GM23338 (cell line): ENCODE measurements around the gene YBX2. TPM values are rescaled to one million over a fixed set of nuclear protein-coding genes. Genes with fewer than 3 reads are reported as not detected.

Source experiments
- ATAC-seq: fragments of 200-7000 bp; cut with Tn5 transposase; 3 replicates; pipeline ENCODE4 v1.9.1; 2020
- DNase-seq: peaks from one replicate; pipeline ENCODE4 v3.0.0-alpha.2; 2015; ENCODE audit warnings: low spot score
- H2AFZ ChIP-seq: fragments of 200-600 bp; sonication (generic); 2 replicates; pipeline ENCODE4 v1.8.0; 2016; ENCODE audit warnings: antibody characterized with exemption, mild to moderate bottlenecking, moderate library complexity
- H3F3A ChIP-seq: fragments of 200-600 bp; sonication (generic); replicated peaks from 2 replicates; pipeline ENCODE4 v1.8.0; 2017; ENCODE audit warnings: antibody characterized with exemption, mixed run types, low read depth
- H3K27ac ChIP-seq: fragments of 200-600 bp; sonication (generic); 2 replicates; pipeline ENCODE4 v1.6.1; 2016; ENCODE audit warnings: low read depth
- H3K27me3 ChIP-seq: fragments of 200-600 bp; sonication (generic); 2 replicates; pipeline ENCODE4 v1.8.0; 2016; ENCODE audit warnings: mild to moderate bottlenecking, mixed run types, moderate library complexity; ENCODE audit not compliant: insufficient read depth
- H3K36me3 ChIP-seq: fragments of 200-600 bp; sonication (generic); 2 replicates; pipeline ENCODE4 v1.8.0; 2016; ENCODE audit warnings: mild to moderate bottlenecking; ENCODE audit not compliant: insufficient read depth
- H3K4me1 ChIP-seq: fragments of 200-600 bp; sonication (generic); 2 replicates; pipeline ENCODE4 v1.8.0; 2016; ENCODE audit warnings: mild to moderate bottlenecking, moderate library complexity; ENCODE audit not compliant: insufficient read depth
- H3K4me2 ChIP-seq: fragments of 200-600 bp; sonication (generic); 2 replicates; pipeline ENCODE4 v1.7.1; 2017; ENCODE audit warnings: mixed run types
- H3K4me3 ChIP-seq: fragments of 200-600 bp; sonication (generic); 2 replicates; pipeline ENCODE4 v1.6.1; 2016; ENCODE audit warnings: mixed run types
- H3K79me2 ChIP-seq: fragments of 200-600 bp; sonication (generic); replicated peaks from 2 replicates; pipeline ENCODE4 v1.8.0; 2017; ENCODE audit warnings: mild to moderate bottlenecking; ENCODE audit not compliant: insufficient read depth
- H3K9me2 ChIP-seq: fragments of 200-600 bp; sonication (generic); 2 replicates; pipeline ENCODE4 v1.8.0; 2017; ENCODE audit not compliant: insufficient read depth
- H4K20me1 ChIP-seq: fragments of 200-600 bp; sonication (generic); replicated peaks from 2 replicates; pipeline ENCODE4 v1.8.0; 2017; ENCODE audit warnings: mild to moderate bottlenecking; ENCODE audit not compliant: insufficient read depth
- H3K27ac Mint-ChIP-seq: 2 replicates; pipeline ENCODE4 v1.8.0; 2020; ENCODE audit warnings: inconsistent platforms, mild to moderate bottlenecking, moderate library complexity, mixed read lengths
- H3K27me3 Mint-ChIP-seq: 3 replicates; pipeline ENCODE4 v1.8.0; 2022; ENCODE audit warnings: low read depth, mild to moderate bottlenecking, moderate library complexity, mixed read lengths, inconsistent platforms; ENCODE audit not compliant: insufficient read depth, poor library complexity
- H3K36me3 Mint-ChIP-seq: 3 replicates; pipeline ENCODE4 v1.8.0; 2021; ENCODE audit warnings: low read depth, mild to moderate bottlenecking, inconsistent platforms, moderate library complexity, mixed read lengths
- H3K4me1 Mint-ChIP-seq: 3 replicates; pipeline ENCODE4 v1.8.0; 2020; ENCODE audit warnings: mild to moderate bottlenecking, inconsistent platforms, mixed read lengths
- H3K4me3 Mint-ChIP-seq: 3 replicates; pipeline ENCODE4 v1.8.0; 2021; ENCODE audit warnings: moderate library complexity, mild to moderate bottlenecking, inconsistent platforms, mixed read lengths
- H3K9me3 Mint-ChIP-seq: 3 replicates; pipeline ENCODE4 v1.8.0; 2020; ENCODE audit warnings: moderate library complexity, mild to moderate bottlenecking, inconsistent platforms, mixed read lengths
- CREB1 ChIP-seq: fragments of 250-450 bp; sonication (Bioruptor Pico); IDR thresholded peaks from 2 replicates; pipeline ENCODE4 v1.5.0; 2020; ENCODE audit warnings: low read depth, mild to moderate bottlenecking, moderate library complexity
- EZH2 ChIP-seq: fragments of 200-600 bp; sonication (generic); IDR thresholded peaks from one replicate; pipeline ENCODE4 v1.8.0; 2017; ENCODE audit warnings: antibody characterized with exemption, mild to moderate bottlenecking, low read depth; ENCODE audit not compliant: unreplicated experiment
- EZH2phosphoT487 ChIP-seq: fragments of 200-600 bp; sonication (generic); IDR thresholded peaks from one replicate; pipeline ENCODE4 v1.8.1; 2018; ENCODE audit warnings: antibody characterized with exemption; ENCODE audit not compliant: unreplicated experiment
- JUNB ChIP-seq: IDR thresholded peaks from one replicate; pipeline ENCODE4 v1.6.1; 2016; ENCODE audit warnings: antibody characterized with exemption; ENCODE audit not compliant: unreplicated experiment
- NANOG ChIP-seq: IDR thresholded peaks from 2 replicates; pipeline ENCODE4 v1.6.1; 2016; ENCODE audit warnings: antibody characterized with exemption, borderline replicate concordance
- POLR2AphosphoS5 ChIP-seq: IDR thresholded peaks from 2 replicates; pipeline ENCODE4 v1.6.1; 2016; ENCODE audit warnings: antibody characterized with exemption, low read depth
- REST ChIP-seq: IDR thresholded peaks from one replicate; pipeline ENCODE4 v1.6.1; 2018; ENCODE audit warnings: antibody characterized with exemption; ENCODE audit not compliant: unreplicated experiment
- STAT1 ChIP-seq: IDR thresholded peaks from one replicate; pipeline ENCODE4 v1.6.1; 2016; ENCODE audit warnings: antibody characterized with exemption; ENCODE audit not compliant: unreplicated experiment
- ZNF114 ChIP-seq: fragments of 250-450 bp; sonication (Bioruptor Pico); IDR thresholded peaks from 2 replicates; pipeline ENCODE4 v1.5.0; 2020; ENCODE audit warnings: mild to moderate bottlenecking, moderate library complexity
- ZNF331 ChIP-seq: fragments of 250-450 bp; sonication (Bioruptor Pico); IDR thresholded peaks from 2 replicates; pipeline ENCODE4 v1.5.0; 2020; ENCODE audit warnings: low read depth, mild to moderate bottlenecking, moderate library complexity
- ZNF462 ChIP-seq: fragments of 250-450 bp; sonication (Bioruptor Pico); IDR thresholded peaks from 2 replicates; pipeline ENCODE4 v1.5.0; 2020; ENCODE audit warnings: mild to moderate bottlenecking, moderate library complexity
- polyA plus RNA-seq: library from polyadenylated mRNA; unstranded; fragments of >200 nt; fragmentation: Nextera tagmentation; extraction: Ambion mirVana; gene quantifications from 2 replicates; pipeline ENCODE4 v1.2.1, GENCODE V29; 2016
- total RNA-seq: library from RNA; depleted of rRNA; stranded (reverse); fragments of >200 nt; shearing (Covaris generic); gene quantifications from 2 replicates; pipeline ENCODE4 v1.2.3, GENCODE V29; 2014
- TF ChIP-seq, protein P1 (sequence below): IDR thresholded peaks from 2 replicates; pipeline ENCODE4 v1.6.1; 2016; ENCODE audit warnings: antibody characterized with exemption
- TF ChIP-seq, protein P2 (sequence below), 2 experiments: fragments of 200-600 bp in 1 of 2; sonication (generic) in 1 of 2; conservative IDR thresholded peaks; 2 replicates each; pipeline versions ENCODE4 v1.5.1 to v1.6.1; 2016 to 2017; ENCODE audit warnings: antibody characterized with exemption in 2 of 2, low read depth in 2 of 2, mild to moderate bottlenecking in 2 of 2, moderate library complexity in 1 of 2

Gene YBX2
- total and polyA plus RNA-seq, 2 experiments from 2014 or later: 22.5 to 36.5 TPM

DNA sequence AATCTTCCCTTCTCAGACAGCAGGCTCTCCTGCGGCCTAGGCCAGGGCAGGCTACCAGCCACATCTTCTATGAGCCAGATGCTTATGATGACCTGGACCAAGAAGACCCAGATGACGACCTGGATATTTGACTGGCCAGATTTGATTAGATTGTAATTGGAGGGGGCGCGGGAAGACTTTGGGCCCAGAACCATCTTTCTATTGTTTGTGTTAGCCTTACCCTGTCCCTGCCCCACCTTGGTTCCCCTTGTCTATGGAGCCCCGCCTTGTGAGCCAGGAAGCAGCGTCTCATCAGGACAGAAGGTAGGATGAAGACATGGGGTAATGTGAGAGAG, 34.9 kb downstream of the YBX2 start:
- H3K4me1 ChIP-seq: peaks cover 9% of the 10 kb centered on the region
- H3K27me3 Mint-ChIP-seq: peaks cover 33% of the 10 kb centered on the region
- no peak overlapping the region for H2AFZ ChIP-seq
- peaks cover 23% of the 10 kb centered on the region for H3K36me3 ChIP-seq
- H3K9me2 ChIP-seq: no peaks in the 10 kb centered on the region
- H3K27ac Mint-ChIP-seq: peak overlapping the region; percentile 67
- peaks cover 26% of the 10 kb centered on the region for H3F3A ChIP-seq
- ATAC-seq: no peak
- peak overlapping the region; percentile 91; the same call in 1 of the 3 replicates for H3K4me3 Mint-ChIP-seq
- peaks cover 57% of the 10 kb centered on the region for H3K36me3 Mint-ChIP-seq
- H3K4me2 ChIP-seq: no peak overlapping the region
- H3K27me3 ChIP-seq: no peaks in the 10 kb centered on the region
- peak overlapping the region; percentile 66 for H3K27ac ChIP-seq
- H3K79me2 ChIP-seq: peaks cover 27% of the 10 kb centered on the region
- TF ChIP-seq EZH2: no peak
- TF ChIP-seq ZNF331: no peak
- TF ChIP-seq NANOG: no peak
- no peak for TF ChIP-seq EZH2phosphoT487
- TF ChIP-seq, protein P1, sequence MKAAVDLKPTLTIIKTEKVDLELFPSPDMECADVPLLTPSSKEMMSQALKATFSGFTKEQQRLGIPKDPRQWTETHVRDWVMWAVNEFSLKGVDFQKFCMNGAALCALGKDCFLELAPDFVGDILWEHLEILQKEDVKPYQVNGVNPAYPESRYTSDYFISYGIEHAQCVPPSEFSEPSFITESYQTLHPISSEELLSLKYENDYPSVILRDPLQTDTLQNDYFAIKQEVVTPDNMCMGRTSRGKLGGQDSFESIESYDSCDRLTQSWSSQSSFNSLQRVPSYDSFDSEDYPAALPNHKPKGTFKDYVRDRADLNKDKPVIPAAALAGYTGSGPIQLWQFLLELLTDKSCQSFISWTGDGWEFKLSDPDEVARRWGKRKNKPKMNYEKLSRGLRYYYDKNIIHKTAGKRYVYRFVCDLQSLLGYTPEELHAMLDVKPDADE: no peak
- no peak for TF ChIP-seq REST
- TF ChIP-seq, protein P2, sequence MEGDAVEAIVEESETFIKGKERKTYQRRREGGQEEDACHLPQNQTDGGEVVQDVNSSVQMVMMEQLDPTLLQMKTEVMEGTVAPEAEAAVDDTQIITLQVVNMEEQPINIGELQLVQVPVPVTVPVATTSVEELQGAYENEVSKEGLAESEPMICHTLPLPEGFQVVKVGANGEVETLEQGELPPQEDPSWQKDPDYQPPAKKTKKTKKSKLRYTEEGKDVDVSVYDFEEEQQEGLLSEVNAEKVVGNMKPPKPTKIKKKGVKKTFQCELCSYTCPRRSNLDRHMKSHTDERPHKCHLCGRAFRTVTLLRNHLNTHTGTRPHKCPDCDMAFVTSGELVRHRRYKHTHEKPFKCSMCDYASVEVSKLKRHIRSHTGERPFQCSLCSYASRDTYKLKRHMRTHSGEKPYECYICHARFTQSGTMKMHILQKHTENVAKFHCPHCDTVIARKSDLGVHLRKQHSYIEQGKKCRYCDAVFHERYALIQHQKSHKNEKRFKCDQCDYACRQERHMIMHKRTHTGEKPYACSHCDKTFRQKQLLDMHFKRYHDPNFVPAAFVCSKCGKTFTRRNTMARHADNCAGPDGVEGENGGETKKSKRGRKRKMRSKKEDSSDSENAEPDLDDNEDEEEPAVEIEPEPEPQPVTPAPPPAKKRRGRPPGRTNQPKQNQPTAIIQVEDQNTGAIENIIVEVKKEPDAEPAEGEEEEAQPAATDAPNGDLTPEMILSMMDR (conservative IDR thresholded peaks at IDR 0.05; ENCODE audit: low read depth in 2 of 2): no peak
- no peak for TF ChIP-seq STAT1
- no peak for TF ChIP-seq CREB1 (CRISPR knock-in tag)
- TF ChIP-seq POLR2AphosphoS5: no peak
- TF ChIP-seq ZNF114 (CRISPR knock-in tag): no peak
- no peak for TF ChIP-seq JUNB
- no peak for TF ChIP-seq ZNF462 (CRISPR knock-in tag)
- H3K4me3 ChIP-seq: no peak overlapping the region
- H3K9me3 Mint-ChIP-seq: no peaks in the 10 kb centered on the region; the same call in 2 of the 3 replicates
- peaks cover 25% of the 10 kb centered on the region for H3K4me1 Mint-ChIP-seq
- no peak for DNase-seq
- H4K20me1 ChIP-seq: peaks cover 20% of the 10 kb centered on the region; the same call in 1 of the 2 replicates
